A673 (cell line): Measurements from ENCODE around the gene PIF1. TPM values are rescaled to one million over a fixed set of nuclear protein-coding genes. Genes with fewer than 3 reads are reported as not detected.
A peak's percentile ranks its signal among the peaks of the same experiment; 100 is the strongest.

Experiments
- BruUV-seq: library from RNA; stranded (reverse); fragments of 400-500 nt; replicated peaks from 2 replicates; lab custom pipeline; 2021; lab: Mats Ljungman, UMichigan
- CTCF ChIA-PET: fragments of 300-600 bp; sonication (Branson Sonifier 250); formaldehyde crosslinking; loops from one replicate; lab custom pipeline; 2022; ENCODE audit warnings: antibody characterized with exemption; lab: Charles Lee
- POLR2A ChIA-PET: fragments of 300-600 bp; sonication (Branson Sonifier 250); formaldehyde crosslinking; loops from one replicate; lab custom pipeline; 2022; ENCODE audit warnings: antibody characterized with exemption; ENCODE audit not compliant: low non-redundant PET; lab: Charles Lee
- DNase-seq: peaks from one replicate; pipeline ENCODE4 v3.0.0-alpha.2; 2015; ENCODE audit warnings: low spot score
- H3K27ac ChIP-seq: fragments of 200-600 bp; sonication (generic); 2 replicates; pipeline ENCODE4 v1.5.1; 2016; ENCODE audit warnings: mixed run types, low read depth, mild to moderate bottlenecking, mixed read lengths, antibody characterized with exemption, low read length; ENCODE audit not compliant: poor library complexity, severe bottlenecking
- H3K27me3 ChIP-seq: fragments of 200-600 bp; sonication (generic); replicated peaks from 2 replicates; pipeline ENCODE4 v1.6.1; 2017; ENCODE audit warnings: mixed run types, low read depth, mild to moderate bottlenecking, mixed read lengths, antibody characterized with exemption, low read length; ENCODE audit not compliant: insufficient read depth, poor library complexity
- H3K36me3 ChIP-seq: fragments of 200-600 bp; sonication (generic); 2 replicates; pipeline ENCODE4 v1.6.1; 2016; ENCODE audit warnings: mixed run types, mild to moderate bottlenecking, mixed read lengths, antibody characterized with exemption, low read length; ENCODE audit not compliant: insufficient read depth, poor library complexity, severe bottlenecking
- H3K4me1 ChIP-seq: fragments of 200-600 bp; sonication (generic); 2 replicates; pipeline ENCODE4 v1.6.1; 2017; ENCODE audit warnings: mixed run types, mild to moderate bottlenecking, mixed read lengths, antibody characterized with exemption, low read length; ENCODE audit not compliant: insufficient read depth, poor library complexity, severe bottlenecking
- H3K4me3 ChIP-seq: fragments of 200-600 bp; sonication (generic); 2 replicates; pipeline ENCODE4 v1.5.1; 2016; ENCODE audit warnings: low read depth, mixed run types, mild to moderate bottlenecking, mixed read lengths, low read length; ENCODE audit not compliant: poor library complexity, severe bottlenecking
- H3K9me3 ChIP-seq: fragments of 200-600 bp; sonication (generic); 2 replicates; pipeline ENCODE4 v1.6.1; 2016; ENCODE audit warnings: mixed run types, low read depth, mild to moderate bottlenecking, mixed read lengths, antibody characterized with exemption, low read length; ENCODE audit not compliant: poor library complexity, severe bottlenecking
- CTCF ChIP-seq: fragments of 300-800, 200-600 bp; sonication (generic); conservative IDR thresholded peaks from 2 replicates; pipeline ENCODE4 v1.5.1; 2017; ENCODE audit warnings: low read depth, mild to moderate bottlenecking, antibody characterized with exemption, low read length, moderate library complexity, mixed read lengths
- EZH2 ChIP-seq: fragments of 200-600 bp; sonication (generic); IDR thresholded peaks from 2 replicates; pipeline ENCODE4 v1.6.1; 2017; ENCODE audit warnings: borderline replicate concordance, low read depth, mild to moderate bottlenecking, mixed read lengths, antibody characterized with exemption, low read length; ENCODE audit not compliant: poor library complexity, severe bottlenecking
- intact Hi-C: fragments of 100-400 bp; cut with micrococcal nuclease; formaldehyde crosslinking; loops from one replicate; pipeline ENCODE4 v1.10.0; 2022; ENCODE audit not compliant: unreplicated experiment
- total RNA-seq: library from RNA; stranded (reverse); gene quantifications from 2 replicates; pipeline ENCODE4 v1.2.3, GENCODE V29; 2021

Gene PIF1
- total RNA-seq, 1 experiment from 2014 or later: 65.7 TPM

GRCh38 chr15:64850778-64851502 lies 25.5 kb upstream of the PIF1 start:
- no peak for DNase-seq
- Histone ChIP-seq H3K27me3 (no peaks in the 10 kb centered on the region), H3K4me3 (no peak overlapping the region), H3K9me3 (no peaks in the 10 kb centered on the region), H3K4me1 (no peaks in the 10 kb centered on the region), H3K27ac (peak overlapping the region; percentile 30), H3K36me3 (no peaks in the 10 kb centered on the region)
- TF ChIP-seq EZH2 (no peak), CTCF (no peak)
- CTCF ChIA-PET: no interaction called here
- intact Hi-C loops: no loop called here
- no TSS peak for BruUV-seq
- POLR2A ChIA-PET: no interaction called here

GRCh38 chr15:64847876-64848716 lies 22.6 kb upstream of the PIF1 start:
- Histone ChIP-seq H3K4me1 (no peaks in the 10 kb centered on the region), H3K4me3 (no peak overlapping the region), H3K27me3 (no peaks in the 10 kb centered on the region), H3K36me3 (no peaks in the 10 kb centered on the region), H3K9me3 (no peaks in the 10 kb centered on the region), H3K27ac (peak overlapping the region; percentile 30)
- no TSS peak for BruUV-seq
- ChIA-PET CTCF (no interaction called here), POLR2A (no interaction called here)
- TF ChIP-seq EZH2 (no peak), CTCF (no peak)
- intact Hi-C loops: no loop called here
- DNase-seq: no peak

GRCh38 chr15:64847448-64847847 lies 22.0 kb upstream of the PIF1 start:
- Histone ChIP-seq H3K36me3 (no peaks in the 10 kb centered on the region), H3K27ac (peak overlapping the region; percentile 30), H3K27me3 (no peaks in the 10 kb centered on the region), H3K4me1 (no peaks in the 10 kb centered on the region), H3K9me3 (no peaks in the 10 kb centered on the region), H3K4me3 (no peak overlapping the region)
- TF ChIP-seq EZH2 (no peak), CTCF (no peak)
- ChIA-PET CTCF (no interaction called here), POLR2A (no interaction called here)
- intact Hi-C loops: no loop called here
- DNase-seq: no peak
- no TSS peak for BruUV-seq
